NCI-H446 treated with DMSO at 0.1 percent for 48 hours (cell line): ENCODE results near the gene CDH4.

Experiments used
- DNase-seq: peaks from one replicate; lab custom pipeline; 2025; lab: John Stamatoyannopoulos, UW

The CDH4 gene

GRCh38 chr20:61357119-61357518 is 105.1 kb downstream of the CDH4 start:
- no peak for DNase-seq

- DNase-seq = no peak
Measured at GRCh38 chr20:61359254-61359653, 107.2 kb downstream of the CDH4 start.

- DNase-seq = no peak
Measured at GRCh38 chr20:61360296-61360695, 108.2 kb downstream of the CDH4 start.

GRCh38 chr20:61360940-61361339 is 108.9 kb downstream of the CDH4 start:
- no peak for DNase-seq

GRCh38 chr20:61361501-61361900 is 109.4 kb downstream of the CDH4 start:
- no peak for DNase-seq

GRCh38 chr20:61364147-61364546 is 112.1 kb downstream of the CDH4 start:
- no peak for DNase-seq

GRCh38 chr20:61366914-61367313 is 114.9 kb downstream of the CDH4 start:
- no peak for DNase-seq

- DNase-seq = no peak
Measured at GRCh38 chr20:61369731-61370520, 117.9 kb downstream of the CDH4 start.

- no peak for DNase-seq
Measured at GRCh38 chr20:61370841-61371303, 118.8 kb downstream of the CDH4 start.

GRCh38 chr20:61371501-61372136 is 119.6 kb downstream of the CDH4 start:
- no peak for DNase-seq

- DNase-seq = no peak
Measured at GRCh38 chr20:61372137-61373054, 120.3 kb downstream of the CDH4 start.

- DNase-seq = no peak
Measured at GRCh38 chr20:61373055-61373399, 121.0 kb downstream of the CDH4 start.

GRCh38 chr20:61373956-61374545 is 122.0 kb downstream of the CDH4 start:
- DNase-seq = no peak

GRCh38 chr20:61376541-61377240 is 124.6 kb downstream of the CDH4 start:
- no peak for DNase-seq

GRCh38 chr20:61378694-61379355 is 126.8 kb downstream of the CDH4 start:
- no peak for DNase-seq

- DNase-seq = no peak
Measured at GRCh38 chr20:61379898-61380544, 128.0 kb downstream of the CDH4 start.

- no peak for DNase-seq
Measured at GRCh38 chr20:61380545-61380915, 128.5 kb downstream of the CDH4 start.

GRCh38 chr20:61382194-61382593 is 130.1 kb downstream of the CDH4 start:
- DNase-seq = no peak

- DNase-seq = no peak
Measured at GRCh38 chr20:61385296-61385695, 133.2 kb downstream of the CDH4 start.

GRCh38 chr20:61385731-61386130 is 133.7 kb downstream of the CDH4 start:
- DNase-seq = no peak
